NCI-H2196 (cell line): Measurements from ENCODE around the gene POTEF.
"Not testable (repeated sequence)": the region's sequence is repeated elsewhere in the genome, so short reads cannot be mapped to it uniquely, and the experiment has no call there.

Experiments
- DNase-seq: peaks from one replicate; lab custom pipeline; 2025; ENCODE audit not compliant: unreplicated experiment; lab: John Stamatoyannopoulos, UW

Gene POTEF

GRCh38 chr2:130153721-130154422 is 24.9 kb upstream of the POTEF start:
- DNase-seq: not testable (repeated sequence)

- DNase-seq: no peak
Measured at GRCh38 chr2:130152816-130153595, 24.0 kb upstream of the POTEF start.

DNA sequence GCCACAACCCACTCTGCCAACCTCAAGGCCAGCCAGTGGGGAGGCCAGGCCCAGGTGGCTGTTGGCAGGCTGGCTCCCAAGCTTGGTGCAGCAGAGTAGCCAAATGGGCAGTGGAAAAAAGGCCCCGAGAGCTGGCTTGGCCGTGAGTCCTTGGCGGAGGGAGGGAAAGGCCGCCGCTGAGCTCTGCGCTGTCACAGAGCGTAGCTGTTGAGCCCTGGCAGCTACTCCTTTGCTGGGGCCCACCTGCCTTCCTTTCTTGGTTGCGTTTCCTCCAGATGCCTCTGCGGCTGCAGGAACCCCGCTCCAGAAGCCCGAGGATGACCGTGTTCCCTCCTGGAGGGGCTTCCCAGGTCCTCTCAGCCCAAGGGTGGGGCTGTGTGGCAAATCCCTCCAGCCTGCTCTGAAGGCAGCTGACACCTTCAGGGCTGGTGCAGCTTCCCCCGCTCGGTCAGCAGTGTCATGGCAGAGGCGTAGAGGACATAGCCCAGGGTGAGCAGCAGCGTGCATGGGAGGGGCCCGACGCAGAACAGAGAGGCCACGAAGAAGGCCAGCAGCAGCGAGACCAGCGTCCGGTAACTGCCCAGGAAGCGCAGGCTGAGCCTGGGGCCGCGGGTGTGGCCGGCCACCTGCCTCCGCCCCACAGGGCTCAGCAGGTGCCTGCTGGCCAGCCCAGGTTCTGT is 23.3 kb upstream of the POTEF start:
- not testable (repeated sequence) for DNase-seq

DNA sequence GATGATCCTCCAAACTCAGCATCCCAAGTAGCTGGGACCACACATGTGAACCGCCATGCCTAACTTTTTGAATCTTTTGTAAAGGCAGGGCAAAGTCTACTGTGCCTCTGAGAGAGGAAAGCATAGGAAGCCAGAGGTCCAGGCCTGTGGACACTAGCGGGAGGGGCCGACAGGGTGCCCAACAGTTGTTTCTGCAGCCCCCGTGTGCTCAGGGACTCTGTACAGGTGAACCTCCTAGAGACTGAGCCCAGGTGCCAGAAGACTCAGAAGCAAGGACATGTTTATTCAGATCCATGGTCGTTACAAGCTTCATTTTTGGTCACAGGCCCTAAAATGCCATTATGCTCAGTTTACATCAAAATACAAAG is 22.1 kb upstream of the POTEF start:
- DNase-seq: not testable (repeated sequence)

GRCh38 chr2:130150181-130151144 is 21.4 kb upstream of the POTEF start:
- no peak for DNase-seq

DNA sequence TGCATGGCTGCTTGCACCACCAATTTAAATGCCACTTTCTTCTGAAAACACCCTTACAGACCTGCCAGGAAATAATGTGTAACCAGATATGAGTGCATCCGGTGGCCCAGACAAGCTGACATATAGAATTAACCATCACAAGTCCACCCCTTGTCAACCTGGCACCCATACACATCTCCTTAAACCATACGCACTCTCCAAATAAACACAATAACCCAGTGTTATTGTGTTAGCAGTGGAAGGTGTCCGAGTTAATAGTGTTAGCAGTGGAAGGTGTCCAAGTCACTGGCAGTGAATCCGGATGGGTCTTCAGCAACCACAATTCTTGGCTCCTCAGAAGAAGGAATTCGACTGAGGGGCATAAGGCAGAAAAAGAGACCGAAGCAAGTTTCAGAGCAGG is 19.5 kb upstream of the POTEF start:
- DNase-seq: not testable (repeated sequence)

DNA sequence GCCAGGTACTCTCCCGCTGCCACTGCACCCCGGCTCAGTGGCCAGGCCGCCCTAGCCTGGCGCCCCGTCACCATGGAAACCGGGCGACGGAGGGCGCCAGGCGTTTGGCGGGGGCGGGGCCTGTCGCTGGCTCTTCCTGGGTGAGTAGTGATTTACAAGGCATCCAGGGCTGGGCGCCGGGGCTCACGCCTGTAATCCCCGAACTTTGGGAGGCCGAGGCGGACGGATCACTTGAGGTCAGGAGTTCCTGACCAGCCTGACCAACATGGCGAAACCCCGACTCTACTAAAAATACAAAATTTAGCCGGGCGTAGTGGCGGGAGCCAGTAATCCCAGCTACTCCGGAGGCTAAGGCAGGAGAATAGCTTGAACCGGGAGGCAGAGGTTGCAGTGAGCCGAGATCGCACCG is 16.0 kb upstream of the POTEF start, which contains the start of gene CCDC74B:
Gene CCDC74B, minus strand, starts transcription at position 107 of the 409 bp plus-strand sequence. CDS start 116 bp downstream, outside the sequence.
- DNase-seq: peak; percentile 80

DNA sequence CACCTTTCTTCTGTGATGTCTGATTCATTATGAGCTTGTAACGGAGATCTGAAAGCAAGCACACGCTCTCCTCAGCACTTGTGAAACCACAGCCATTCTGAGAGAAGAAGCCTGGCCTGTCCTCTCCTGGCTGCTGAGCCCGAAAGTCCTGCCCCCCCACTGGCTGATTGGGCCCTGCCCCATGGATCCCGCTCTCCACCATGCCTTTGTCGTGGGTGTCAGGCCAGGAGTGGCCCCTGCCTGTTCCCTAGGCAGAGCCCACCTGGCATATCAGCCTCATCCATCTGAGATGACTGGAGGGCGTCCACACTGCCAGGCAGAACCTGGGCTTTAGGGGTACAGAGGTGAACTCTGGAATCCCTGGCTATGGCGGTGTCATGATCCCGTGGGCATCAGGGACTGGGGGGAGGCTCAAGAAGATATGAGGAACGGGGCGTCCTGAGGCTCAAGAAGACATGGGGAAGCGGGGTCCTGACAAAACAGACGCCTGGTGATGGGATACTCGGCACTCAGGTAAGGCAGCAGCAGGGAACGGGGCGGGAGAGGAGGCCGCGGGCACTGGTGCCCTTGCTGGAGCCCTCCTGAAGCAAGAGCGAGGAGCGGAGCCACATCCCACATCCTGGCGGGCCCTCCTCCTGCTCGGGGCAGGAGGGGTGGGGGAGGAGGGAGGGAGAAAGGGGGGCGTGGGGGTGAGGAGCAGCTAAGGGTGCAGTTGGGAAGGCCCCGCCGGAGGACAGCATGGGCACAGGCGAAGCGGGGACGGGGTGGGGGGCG is 14.4 kb upstream of the POTEF start:
- not testable (repeated sequence) for DNase-seq

GRCh38 chr2:130142396-130143265 is 13.6 kb upstream of the POTEF start:
- not testable (repeated sequence) for DNase-seq

DNA sequence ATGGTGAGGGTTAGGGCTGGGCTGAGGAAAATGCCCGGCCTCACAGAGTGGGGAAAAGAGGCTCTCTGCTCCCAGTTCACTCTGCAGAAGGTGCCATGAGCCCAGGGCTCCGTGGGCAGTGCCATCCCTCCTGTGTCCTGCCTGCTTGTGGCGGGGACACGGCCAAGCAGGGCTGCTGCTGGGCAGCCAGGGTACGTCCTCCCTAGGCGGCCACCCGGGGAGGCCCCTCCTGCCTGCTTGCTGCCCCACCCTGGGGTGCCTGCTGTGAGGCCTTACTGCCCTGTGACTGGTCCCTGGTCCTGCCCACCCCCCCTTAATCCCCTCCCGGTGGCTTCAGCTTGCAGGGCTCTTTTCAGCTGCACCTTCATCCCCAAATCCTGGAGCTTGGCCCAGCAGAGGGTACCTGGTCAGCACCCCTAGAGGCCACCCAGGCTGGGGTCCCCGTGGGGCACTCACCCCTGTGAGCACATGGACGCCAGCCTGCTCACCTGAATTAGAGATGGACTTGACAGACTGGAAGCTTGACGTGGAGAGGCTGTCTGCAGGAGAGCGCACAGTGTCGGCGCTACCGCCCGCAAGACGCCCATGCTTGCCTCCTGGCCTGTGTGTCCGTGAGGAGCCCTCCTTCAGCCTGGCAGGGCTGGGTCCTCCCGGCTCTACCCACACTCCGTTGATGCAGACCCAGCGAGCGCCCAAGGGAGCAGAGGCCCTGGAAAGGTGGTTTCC is 12.8 kb upstream of the POTEF start:
- DNase-seq: not testable (repeated sequence)

DNA sequence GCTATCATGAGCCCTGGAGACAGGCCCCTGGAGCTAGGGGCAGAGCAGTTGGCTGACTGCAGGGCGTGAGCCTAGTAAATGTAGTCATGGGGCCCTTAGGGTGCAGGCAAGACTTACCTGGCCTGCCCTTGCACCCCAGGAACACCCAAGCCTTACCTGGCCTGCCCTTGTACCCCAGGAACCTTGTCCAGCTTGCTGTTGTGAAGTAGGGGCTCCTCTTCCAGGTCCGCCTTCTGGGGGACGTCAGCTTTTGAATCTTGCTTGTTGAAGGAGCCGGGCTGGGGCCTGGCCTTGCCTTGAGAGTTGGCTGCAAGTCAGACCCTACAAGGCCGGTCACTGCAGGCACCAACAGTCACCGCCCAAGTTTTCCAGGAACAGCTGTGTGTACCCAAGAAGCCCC is 12.0 kb upstream of the POTEF start:
- not testable (repeated sequence) for DNase-seq

DNA sequence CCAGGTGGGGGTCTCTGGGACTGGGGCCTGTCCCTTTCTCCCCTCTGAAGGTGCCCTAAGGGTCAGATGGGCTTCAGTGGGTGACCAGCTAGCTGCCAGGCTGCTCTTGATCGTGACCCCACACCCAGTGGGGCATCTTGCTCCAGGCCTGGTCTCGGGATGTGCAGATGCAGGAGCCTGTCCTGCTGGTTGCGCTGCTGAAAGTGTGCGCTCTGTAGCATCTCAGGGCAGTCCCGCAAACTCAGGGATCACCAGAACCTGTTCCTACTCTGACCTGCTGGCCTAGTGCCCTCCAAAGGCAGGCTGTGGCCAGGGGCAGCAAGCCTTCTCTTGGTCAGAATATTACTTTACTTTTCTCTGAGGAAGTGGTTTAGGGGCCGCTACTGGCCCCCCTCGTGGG is 11.5 kb upstream of the POTEF start:
- not testable (repeated sequence) for DNase-seq

- DNase-seq: peak; percentile 57
Measured at GRCh38 chr2:130139331-130140280, 10.6 kb upstream of the POTEF start.

- peak; percentile 75 for DNase-seq
Measured at GRCh38 chr2:130138841-130139251, 9.8 kb upstream of the POTEF start.

DNA sequence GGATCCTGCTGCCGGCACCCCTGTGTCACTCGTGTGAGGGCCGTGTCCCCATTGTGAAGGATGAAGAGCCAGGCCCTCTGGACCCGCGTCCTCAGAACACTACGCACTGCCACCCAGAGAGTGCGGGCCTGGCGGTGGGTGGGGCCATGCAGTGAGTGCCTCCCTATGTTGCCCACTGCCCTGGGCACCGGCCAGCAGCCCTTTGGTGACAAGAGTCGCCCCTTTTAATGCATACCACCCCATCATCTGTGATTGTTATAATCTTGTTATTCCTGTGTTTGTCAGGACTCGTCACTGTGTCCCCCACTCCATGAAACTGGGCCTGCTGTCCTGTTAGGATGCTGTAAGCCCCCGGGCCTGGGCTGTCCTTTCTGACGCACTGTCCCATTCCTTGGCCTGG is 9.3 kb upstream of the POTEF start:
- not testable (repeated sequence) for DNase-seq

GRCh38 chr2:130137118-130137517 is 8.1 kb upstream of the POTEF start:
- DNase-seq: not testable (repeated sequence)

- DNase-seq: not testable (repeated sequence)
Measured at GRCh38 chr2:130136546-130136945, 7.5 kb upstream of the POTEF start.
